ENCODE results near the gene MRPL55.

Gene MRPL55

GRCh38 chr1:228109073-228109961 is at the start of gene MRPL55:
TSS of gene MRPL55 (minus strand) at chr1:228109299. CDS start at chr1:228108260, 1,039 bp downstream.
- DNase-seq (ENCODE audit: low read depth) = peak; percentile 99

DNA sequence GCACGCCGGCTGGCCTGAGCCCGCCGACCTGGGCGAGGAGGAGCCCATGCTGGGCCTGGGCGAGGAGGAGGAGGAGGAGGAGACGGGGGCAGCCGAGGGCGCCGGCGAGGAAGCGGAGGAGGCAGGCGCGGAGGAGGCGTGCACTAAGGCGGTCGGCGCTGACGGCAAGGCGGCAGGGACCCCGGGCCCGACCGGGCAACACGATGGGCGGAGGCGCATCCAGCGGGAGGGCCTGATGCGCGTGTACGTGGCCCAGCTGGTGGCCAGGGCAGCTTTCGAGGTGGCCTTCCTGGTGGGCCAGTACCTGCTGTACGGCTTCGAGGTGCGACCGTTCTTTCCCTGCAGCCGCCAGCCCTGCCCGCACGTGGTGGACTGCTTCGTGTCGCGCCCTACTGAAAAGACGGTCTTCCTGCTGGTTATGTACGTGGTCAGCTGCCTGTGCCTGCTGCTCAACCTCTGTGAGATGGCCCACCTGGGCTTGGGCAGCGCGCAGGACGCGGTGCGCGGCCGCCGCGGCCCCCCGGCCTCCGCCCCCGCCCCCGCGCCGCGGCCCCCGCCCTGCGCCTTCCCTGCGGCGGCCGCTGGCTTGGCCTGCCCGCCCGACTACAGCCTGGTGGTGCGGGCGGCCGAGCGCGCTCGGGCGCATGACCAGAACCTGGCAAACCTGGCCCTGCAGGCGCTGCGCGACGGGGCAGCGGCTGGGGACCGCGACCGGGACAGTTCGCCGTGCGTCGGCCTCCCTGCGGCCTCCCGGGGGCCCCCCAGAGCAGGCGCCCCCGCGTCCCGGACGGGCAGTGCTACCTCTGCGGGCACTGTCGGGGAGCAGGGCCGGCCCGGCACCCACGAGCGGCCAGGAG is 49.3 kb upstream of the MRPL55 start:
- no peak for DNase-seq (ENCODE audit: low read depth)

GRCh38 chr1:228157729-228158126 is 48.6 kb upstream of the MRPL55 start:
- DNase-seq (ENCODE audit: low read depth) = no peak

DNA sequence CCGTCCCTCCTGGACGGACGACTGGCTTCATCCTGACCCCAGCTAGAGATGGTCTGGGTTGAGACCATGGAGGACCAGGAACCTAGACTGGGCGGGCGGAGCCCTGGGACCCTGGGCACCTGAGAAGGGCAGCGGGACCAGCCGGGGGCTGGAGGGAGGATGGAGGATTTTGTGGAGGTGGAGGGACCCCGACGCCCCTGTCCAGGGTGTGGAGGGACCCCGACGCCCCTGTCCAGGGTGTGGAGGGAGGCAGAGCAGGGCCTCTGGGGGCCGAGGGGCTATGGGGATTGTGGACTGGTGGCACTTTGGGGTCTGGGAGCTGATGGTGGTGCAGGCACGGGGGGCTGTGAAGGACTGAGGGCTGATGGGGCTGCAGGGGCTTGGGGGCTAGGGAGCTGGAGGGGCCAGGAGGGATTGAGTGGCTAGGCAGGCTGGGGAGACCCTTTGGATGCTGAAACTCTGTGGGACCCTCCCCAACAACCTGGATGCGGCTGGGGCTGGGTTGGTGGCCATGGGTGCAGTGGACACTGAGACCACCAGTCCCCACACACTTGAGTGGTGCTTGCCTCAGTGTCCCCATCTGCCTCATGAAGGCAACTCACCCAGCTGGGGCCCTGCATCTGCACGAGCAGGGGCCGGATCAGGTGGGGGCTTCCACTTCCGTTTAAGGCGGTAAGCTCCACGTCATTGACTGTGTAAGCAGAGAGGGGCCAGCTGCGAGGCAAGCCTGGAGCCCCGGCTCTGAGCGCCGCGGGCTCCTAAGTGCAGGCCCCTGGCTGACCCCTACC is 48.0 kb upstream of the MRPL55 start:
- DNase-seq (ENCODE audit: low read depth) = no peak

- no peak for DNase-seq (ENCODE audit: low read depth)
Measured at GRCh38 chr1:228156515-228156881, 47.4 kb upstream of the MRPL55 start.

DNA sequence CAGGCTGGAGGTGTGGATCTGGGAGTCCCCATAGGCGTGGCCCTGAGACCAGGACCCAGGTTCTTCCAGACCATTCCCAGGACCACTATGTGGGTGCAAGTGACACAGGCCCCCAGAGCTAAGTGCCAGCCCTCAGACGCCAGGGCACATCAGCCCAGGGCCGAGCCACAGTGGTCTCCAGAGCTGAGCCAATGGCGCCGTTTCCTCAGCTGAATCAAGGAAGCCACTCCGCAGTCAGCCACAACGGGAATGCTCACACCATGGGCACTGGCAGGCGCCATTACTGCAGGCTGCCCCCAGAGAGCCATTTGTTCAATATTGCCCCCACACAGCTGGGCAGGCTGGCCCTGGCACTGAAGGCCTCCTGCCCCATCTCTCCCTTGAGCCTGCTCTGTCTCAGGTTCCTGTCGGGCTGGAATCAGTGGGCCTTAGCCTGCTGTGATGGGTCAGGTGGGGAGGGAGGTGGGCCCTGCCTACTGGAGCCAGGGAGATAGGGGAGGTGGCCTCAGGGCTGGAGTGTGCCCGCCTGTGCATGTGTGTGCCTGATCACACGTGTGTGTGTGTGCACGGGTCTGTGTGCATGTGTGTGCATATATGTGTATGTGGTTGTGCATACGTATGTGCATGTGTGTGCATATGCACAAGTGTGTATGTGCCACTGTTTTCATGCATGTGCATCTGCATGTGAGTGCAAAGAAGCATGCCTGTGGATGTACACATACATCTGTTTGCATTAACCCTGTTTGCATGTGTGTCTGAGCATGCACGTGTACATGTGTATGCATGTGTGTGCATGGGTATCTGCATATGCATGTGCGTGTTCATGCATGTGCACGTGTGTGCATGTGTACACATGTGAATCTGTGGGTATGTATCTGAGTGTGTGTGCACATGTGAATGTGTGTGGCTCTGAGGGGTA is 46.8 kb upstream of the MRPL55 start:
- DNase-seq (ENCODE audit: low read depth) = no peak

GRCh38 chr1:228154670-228155571 is 45.8 kb upstream of the MRPL55 start:
- peak; percentile 44 for DNase-seq (ENCODE audit: low read depth)

DNA sequence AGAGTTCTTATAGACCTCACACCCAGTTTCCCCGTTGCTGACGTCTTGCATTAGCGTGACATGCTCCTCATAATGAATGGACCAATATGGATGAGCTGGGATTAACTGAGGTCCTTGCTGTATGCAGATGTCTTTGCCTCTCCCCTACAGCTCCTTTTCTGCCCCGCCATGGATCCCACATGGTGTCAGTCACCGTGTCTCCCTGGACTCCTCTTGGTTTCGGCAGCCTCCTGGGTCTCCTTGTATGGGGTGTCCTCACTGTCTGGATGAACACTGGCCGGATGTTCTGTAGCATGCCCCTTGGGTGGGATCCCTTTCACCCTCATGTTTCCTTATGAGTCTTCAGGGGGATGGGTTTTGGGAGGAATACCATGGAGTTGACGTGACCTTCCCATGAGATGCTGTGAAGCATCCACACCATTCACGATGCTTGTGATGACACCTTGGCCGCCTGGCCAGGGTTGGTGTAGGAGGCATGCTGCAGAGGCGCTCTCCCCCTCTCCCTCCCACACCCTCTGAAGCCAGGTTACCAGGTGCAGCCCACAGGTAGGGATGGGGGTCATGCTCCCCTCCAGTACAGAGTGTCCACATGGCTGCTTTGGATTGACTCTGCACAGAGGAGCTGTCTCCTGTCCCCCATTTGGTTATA is 45.0 kb upstream of the MRPL55 start:
- DNase-seq (ENCODE audit: low read depth) = no peak

- DNase-seq (ENCODE audit: low read depth) = no peak
Measured at GRCh38 chr1:228152918-228153258, 43.8 kb upstream of the MRPL55 start.

DNA sequence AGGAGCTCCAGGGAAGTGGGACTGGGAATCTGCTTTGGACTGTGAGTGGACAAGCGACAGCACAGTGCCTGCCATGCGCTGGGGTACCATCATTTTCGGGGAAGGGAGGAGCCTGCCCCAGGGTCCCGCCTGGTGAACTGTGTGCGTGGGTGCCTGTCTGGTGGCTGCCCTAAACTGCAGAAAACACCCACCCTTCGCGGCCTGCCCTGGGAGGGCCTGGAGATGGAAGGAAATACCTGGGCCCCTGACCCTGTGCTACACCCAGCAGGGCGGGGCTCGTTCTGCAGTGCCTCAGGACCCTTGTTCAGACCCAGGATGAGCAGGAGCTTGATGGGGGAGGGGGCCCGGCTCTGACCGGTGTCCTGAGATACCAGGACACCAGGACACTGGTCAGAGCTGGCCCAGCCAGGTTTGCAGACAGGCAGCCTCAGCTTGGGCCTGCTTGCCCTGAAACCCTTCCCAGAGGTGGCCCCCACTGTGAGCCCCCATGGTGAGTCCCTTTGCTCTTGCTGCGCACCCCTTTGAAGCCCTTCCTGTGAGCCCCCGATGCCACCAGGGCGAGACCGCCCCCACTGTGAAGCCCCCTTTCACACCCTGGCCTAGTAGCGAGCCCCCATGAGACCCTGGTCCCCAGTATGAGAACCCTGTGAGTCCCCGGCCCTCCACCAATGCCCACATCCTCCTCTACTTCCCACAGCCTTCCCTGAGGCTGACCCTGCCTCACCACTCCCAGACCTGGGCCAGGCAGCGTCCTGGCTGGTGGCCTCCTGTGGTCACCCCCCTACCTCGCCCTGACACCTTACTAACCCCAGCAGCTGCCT is 43.2 kb upstream of the MRPL55 start:
- DNase-seq (ENCODE audit: low read depth) = no peak

DNA sequence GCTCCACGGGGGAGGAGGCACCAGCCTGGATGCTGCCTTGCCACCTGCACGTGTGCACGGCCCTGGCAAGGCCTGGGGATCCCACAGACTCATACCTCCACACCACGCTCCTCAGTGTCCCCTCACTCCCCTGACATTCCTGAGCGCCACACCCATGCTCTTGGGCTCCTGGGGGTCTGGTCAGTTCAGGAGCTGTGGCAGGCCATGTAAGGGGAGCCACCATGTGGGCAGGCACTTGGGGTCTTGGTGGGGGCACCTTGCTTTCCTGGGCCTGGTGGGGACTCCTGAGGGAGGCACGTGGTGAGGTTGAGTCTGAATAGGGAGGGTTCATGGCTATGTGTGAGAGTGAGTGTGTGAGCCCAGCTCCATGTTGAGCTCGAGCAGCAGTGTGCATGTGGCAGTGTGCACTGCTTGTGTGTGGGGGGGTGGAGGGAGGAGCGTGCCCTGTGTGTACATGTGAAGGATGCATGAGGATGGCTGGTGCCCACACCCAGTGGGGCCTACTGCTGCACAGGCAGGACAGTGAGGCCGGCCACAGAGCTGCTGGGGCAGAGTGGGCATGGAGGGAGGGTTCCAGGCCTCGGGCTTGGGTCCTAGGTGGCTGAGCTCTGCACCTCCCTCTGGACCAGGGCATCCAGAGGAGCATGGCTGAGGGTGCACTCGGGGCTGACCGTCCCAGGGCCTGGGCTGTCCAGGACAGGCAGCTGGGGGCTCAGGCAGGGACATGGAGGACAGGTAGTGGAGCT is 42.3 kb upstream of the MRPL55 start:
- DNase-seq (ENCODE audit: low read depth) = no peak

GRCh38 chr1:228150461-228151179 is 41.5 kb upstream of the MRPL55 start:
- DNase-seq (ENCODE audit: low read depth) = no peak

DNA sequence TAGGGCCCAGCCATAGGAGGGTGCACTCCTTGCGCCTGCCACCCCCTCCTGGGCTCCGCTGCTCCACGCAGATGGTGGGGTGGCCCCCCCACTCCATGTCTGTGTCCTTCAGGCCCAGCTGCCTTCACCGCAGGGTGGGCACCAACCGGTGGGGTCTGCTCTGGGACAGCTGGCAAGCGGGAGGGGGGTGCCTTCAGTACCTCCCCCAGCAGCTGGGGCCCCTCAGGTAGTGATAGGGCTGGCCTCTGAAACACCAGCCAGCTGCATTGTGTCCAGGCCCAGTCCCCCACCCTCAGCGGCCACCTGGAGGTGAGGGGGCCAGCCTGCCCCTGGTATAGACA is 41.0 kb upstream of the MRPL55 start:
- DNase-seq (ENCODE audit: low read depth) = no peak

- DNase-seq (ENCODE audit: low read depth) = no peak
Measured at GRCh38 chr1:228149406-228150119, 40.5 kb upstream of the MRPL55 start, which contains the start of gene GJC2. TSS of gene GJC2 (plus strand) at chr1:228149930. CDS start at chr1:228157759, 7,829 bp downstream.

DNA sequence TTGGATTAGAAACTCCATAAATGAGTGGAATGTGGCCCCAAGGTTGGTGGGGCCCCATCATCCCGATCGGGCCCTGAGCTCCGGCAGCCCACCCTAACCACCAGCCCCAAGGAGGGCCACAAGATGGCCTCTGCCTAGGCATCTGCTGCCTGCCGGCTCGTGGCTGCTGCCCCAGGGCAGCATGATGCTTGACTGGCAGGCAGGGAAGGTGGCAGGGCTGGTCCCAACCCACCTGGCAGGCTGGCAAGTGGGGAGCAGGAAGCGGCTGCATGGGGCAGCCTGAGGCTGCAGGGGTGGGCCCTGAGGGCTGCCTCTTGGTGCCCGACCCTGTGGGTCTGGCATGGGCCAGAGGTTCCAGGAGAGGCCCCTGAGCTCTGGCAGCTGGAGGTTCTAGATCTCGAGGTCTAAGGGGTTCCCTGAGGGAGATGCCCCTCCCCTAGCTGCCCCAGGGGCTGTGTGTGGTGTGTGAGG is 39.9 kb upstream of the MRPL55 start:
- DNase-seq (ENCODE audit: low read depth) = no peak

DNA sequence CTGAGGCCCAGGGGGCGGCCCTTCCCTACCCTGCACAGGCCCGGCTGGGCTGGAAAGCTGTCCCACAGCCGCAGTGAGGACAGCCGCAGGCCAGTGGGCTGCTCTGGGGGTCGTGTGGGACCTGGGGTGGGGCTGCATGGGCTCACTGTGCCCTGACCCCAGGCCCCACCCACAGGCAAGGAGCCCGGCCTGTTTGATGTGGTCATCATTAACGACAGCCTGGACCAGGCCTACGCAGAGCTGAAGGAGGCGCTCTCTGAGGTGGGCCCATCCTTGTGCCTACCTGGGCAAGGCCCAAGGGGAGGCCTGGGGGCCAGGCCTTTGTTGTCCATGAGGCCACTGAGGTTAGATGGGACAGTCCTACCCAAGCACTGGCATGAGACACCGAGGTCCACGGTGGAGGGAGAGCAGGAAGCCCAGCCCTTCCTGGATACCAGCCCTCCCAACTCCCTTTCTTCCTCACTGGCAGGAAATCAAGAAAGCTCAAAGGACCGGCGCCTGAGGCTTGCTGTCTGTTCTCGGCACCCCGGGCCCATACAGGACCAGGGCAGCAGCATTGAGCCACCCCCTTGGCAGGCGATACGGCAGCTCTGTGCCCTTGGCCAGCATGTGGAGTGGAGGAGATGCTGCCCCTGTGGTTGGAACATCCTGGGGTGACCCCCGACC is 39.2 kb upstream of the MRPL55 start:
- DNase-seq (ENCODE audit: low read depth) = no peak

All from activated T-cell treated with anti-CD3 and anti-CD28 coated beads for 48 hours (primary cell).